Erythroblast (primary cell): ENCODE results near the gene FKBP4.

ENCODE experiments used
- GATA1 ChIP-seq: IDR thresholded peaks from 2 replicates; pipeline ENCODE4 v1.6.1; 2011; ENCODE audit warnings: low read depth, mild to moderate bottlenecking, control low read depth, low read length, moderate library complexity
- POLR2A ChIP-seq: IDR thresholded peaks from 2 replicates; pipeline ENCODE4 v1.6.1; 2011; ENCODE audit warnings: mild to moderate bottlenecking, low read length

DNA sequence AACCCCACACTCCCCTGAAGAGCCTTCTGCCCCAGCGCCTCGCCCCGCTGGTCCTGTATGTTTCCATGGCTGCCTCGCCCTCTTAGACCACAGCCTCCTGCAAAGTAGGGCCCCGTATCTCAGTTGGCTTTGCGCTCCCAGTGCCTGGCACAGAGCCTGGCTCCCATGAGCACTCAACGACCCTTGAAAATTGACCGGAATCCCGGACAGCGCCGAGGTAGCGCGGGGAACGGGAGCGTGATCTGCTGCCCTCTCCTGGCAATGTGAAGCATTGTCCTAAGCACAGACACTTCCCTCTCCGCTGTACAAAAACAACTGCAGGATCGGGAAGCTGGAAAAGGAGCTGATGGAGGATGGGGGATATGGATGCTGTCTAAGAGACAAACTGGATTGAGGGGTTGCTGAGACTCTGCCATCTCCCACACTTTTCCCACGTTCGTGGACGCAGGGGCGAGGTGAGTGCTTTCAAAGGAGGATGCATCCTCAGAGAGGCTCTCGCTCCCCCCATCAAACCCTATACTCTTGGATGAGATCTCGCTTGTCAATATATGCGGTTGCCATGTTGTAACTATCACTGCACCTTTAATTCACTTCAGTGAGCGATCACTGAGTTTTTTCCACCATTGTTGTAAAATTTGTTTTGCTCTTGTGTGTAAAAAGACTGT is 10.7 kb upstream of the FKBP4 start:
- TF ChIP-seq POLR2A (no peak), GATA1 (no peak)
